ENCODE results near the gene KDSR. TPM values are rescaled to one million over a fixed set of nuclear protein-coding genes. Genes with fewer than 3 reads are reported as not detected.
A peak's percentile ranks its signal among the peaks of the same experiment; 100 is the strongest.

The KDSR gene
- total RNA-seq, 1 donor from 2014 or later, result 12.2 TPM

- DNase-seq, result peak; percentile 73
Measured at GRCh38 chr18:63320123-63320974, 46.7 kb downstream of the KDSR start.

DNA sequence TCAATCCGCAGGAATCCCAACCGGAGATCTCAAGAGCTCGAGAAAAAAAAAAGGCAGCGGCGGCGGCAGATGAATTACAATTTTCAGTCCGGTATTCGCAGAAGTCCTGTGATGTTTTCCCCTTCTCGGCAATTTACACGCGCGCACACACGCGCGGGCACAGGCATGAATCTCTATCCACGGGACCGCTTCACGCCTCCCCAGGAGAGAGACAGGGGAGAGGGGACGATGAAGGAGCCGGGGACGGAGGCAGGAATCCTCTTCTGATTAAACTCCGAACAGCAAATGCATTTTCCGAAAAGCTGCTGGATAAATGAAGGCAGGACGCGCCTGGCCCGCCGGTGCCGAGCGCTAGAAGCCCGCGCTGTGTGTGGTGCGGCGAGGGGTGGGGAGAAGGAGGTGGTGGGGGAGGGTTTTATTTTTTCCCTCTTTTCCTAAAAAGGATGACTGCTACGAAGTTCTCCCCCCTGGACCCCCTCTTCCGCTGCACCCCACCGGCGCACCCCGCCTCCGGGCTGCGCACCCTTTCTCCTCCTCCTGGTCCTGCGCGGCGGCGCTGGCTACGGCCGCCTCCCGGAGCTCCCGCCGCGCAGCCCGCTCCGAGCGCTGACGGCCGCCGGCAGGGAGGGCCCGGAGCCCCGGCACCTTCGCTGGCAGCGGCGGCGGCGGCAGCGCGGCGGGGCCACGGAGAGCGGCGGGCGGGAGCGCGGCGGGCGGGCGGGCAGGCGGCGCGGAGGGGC, 47.5 kb downstream of the KDSR start, which contains the start of gene BCL2:
Gene BCL2, minus strand, starts transcription at position 387 of the 740 bp plus-strand sequence.
- DNase-seq, result peak; percentile 46

DNA sequence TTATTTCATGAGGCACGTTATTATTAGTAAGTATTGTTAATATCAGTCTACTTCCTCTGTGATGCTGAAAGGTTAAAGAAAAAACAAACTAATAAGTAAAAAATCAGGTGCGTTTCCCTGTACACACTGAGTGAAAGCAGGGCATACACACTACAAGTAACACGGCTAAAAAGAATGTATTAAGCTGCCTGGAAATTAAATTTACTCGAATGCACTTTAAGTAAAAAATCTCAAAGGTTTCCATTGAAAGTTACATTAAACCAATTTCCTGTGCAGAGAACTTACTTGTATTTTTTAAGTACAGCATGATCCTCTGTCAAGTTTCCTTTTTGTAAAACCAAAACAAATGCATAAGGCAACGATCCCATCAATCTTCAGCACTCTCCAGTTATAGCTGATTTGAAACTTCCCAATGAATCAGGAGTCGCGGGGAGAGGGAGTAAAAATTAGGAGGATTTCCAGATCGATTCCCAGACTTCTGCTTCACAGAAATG, 48.1 kb downstream of the KDSR start:
- DNase-seq, result no peak

- DNase-seq, result peak; percentile 33
Measured at GRCh38 chr18:63317982-63318888, 48.8 kb downstream of the KDSR start.

GRCh38 chr18:63317556-63317946, 49.5 kb downstream of the KDSR start:
- no peak for DNase-seq

DNA sequence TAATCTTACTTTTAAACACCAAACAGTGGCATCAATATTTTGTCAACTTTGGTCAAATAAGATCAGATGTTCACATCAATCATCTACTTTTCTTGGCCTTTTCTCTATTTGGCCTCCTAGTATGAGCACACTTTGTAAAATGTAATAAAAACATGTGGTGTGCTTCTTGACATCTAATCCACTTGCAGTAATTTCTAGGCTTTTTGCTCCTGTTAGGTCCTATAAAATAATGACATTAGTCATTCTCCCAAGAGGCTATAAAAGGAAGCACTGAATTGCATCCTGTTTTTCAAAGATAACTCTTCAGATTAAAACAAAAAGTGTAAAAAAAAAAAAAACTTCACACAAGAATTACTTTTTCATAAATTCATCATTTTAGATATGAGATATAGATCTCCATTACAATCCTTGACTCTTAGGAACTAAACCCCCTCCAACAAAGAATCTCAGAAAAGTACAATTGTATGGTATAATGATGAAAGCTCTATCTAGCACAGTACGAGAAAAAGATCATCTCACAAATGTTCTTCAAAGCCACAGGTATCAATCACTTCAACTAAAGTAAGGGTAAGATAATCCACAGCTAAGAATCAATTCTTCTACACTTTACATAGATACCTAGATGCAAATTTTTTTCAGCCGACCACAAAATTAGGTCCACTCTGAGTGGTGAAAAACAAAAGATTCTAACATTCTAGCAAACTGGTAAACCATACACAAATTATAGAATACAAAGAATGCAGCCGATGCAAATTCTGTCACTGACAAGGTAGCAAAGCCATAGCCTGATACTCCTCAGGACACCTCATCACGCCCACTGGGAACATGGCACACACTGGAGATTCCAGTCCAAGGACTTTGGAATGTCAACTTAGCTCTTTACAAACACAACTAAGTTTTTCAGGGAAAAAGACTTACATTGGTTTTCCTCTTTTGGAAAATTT, 50.1 kb downstream of the KDSR start:
- DNase-seq, result no peak

DNA sequence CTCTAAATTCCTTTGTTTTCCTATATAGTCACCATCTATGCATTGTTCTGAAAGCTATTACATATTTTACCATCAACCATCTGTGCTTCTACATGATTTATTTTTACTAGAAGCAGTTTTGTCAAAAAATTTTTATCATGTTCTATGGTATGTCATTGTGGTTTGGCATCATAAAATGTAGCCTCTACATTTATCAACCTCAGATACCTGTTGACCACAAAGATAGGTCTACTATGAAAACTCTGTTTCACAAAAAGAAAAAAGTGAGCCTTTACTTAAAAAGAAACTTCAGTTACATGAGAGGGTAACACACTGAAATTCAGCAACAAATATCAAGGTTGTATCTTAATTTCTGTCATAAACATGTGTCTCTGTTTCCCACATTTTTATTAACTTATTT, 51.1 kb downstream of the KDSR start:
- no peak for DNase-seq

DNA sequence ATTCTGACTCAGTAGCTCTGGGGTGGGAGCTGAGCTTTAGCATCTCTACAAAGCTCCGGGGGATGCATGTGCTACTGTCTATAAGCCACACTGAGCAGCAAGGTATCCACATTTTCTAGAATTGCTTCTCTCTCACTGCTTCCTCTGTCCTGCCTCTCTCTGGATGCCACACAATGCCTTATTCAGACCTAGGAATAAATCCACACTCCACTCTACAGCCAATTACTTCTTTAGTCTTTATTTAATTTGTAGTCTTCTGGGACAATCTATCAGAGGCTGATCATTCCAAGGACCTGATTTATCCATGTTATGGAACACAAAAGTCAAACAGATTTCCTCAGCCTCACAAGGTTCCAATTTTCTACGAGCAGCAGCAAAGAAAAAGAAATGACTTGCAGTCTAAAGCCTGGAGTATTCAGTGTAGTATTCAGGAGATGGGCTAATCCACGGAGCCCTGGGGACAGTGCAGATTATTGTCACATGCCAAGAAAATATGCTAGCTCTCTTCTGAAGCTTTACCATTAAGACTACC, 51.8 kb downstream of the KDSR start:
- no peak for DNase-seq

- DNase-seq, result no peak
Measured at GRCh38 chr18:63314062-63314790, 52.8 kb downstream of the KDSR start.

DNA sequence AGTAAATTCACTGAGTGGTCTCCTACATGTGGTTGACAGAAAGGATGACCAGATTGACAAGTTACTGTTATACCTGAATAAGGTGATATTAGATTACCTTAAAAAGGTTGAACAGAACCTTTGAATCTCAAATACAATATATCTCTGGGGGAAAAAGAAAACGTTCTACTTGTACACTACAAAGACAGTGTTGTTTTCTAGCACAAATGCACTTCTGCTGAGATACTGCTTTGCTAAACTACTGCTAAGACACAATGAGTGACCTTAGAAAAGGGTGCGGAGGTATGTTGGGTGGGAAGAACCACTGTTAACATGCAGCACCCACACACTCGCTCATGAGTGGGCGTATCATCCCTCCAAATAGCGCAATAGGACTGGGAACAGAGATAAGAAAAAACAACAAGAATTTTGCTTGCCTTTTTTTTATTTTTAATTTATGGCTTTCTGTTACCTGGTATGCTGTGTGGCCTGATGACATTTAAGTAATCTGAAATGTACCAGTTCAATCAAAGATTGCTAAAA, 53.5 kb downstream of the KDSR start:
- DNase-seq, result no peak

- DNase-seq, result no peak
Measured at GRCh38 chr18:63312737-63313395, 54.1 kb downstream of the KDSR start.

DNA sequence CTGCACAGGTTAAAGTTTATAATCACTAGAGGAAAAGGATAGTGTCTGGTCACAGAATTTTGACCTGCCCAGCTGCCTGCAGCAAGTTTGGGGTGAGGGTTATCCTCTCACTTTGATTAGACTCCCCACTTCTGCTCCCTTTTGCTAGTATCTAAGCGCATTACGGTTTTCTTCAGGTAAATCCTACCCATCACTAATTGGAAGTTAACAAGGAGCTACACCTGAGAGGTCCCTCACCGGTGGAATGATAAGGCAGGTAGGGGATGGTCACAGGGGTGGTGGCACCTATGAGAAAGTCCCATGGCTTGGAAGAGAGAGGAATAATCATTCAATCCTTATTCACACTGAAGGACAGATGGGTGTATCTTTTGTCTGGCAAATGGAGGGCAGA, 55.0 kb downstream of the KDSR start:
- no peak for DNase-seq

- DNase-seq, result no peak
Measured at GRCh38 chr18:63311118-63312018, 55.6 kb downstream of the KDSR start.

DNA sequence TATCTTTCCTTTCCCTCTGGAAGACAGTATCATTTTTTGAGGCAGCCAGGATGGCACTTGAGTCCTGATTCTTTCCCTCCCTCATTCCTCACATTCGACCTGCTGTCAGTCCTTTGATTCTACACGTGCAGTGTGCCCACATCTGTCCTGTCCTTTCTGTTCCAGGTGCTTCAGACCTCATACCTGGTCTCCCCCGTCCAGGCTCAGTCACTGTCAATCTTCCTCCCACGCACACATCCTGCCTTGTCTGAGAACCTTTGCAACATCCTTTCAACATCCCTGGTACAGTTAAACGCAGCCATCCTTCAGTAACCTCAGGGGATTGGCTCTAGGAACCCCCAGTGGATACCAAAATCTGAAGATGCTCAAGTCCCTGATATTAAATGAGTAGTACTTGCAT, 57.6 kb downstream of the KDSR start:
- DNase-seq, result no peak

- DNase-seq, result no peak
Measured at GRCh38 chr18:63307551-63308200, 59.3 kb downstream of the KDSR start.

GRCh38 chr18:63306819-63307550, 60.0 kb downstream of the KDSR start:
- no peak for DNase-seq

DNA sequence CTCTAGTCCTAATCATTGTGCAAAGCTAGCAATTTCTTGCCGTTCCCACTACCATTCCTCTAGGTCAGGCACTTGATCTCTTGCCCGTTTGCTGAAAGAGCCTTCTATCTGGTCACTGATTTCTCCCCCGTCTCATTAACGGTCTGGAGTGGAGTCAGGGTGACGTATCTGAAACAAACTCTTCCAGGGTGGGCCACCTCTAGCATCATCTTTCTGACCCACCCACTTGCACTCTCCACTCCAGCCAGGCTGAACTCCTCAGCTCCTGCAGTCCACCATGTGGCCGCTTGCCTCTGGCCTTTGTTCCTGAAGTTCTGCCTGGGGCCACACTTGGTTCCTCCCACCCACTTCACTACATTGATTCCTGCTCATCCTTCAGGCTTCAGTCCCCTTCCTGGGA, 60.8 kb downstream of the KDSR start:
- no peak for DNase-seq
